Pancreas (tissue), 10 donors: Measurements from ENCODE around the gene TTC33. TPM values are rescaled to one million over a fixed set of nuclear protein-coding genes. Genes with fewer than 3 reads are reported as not detected.

ENCODE experiments used
- ATAC-seq, 4 donors: fragments of 200-7000 bp; cut with Tn5 transposase; one replicate each; pipeline versions ENCODE4 v1.8.0 to v1.9.1; 2020; ENCODE audit warnings: mild to moderate bottlenecking in 4 of 4, moderate library complexity in 4 of 4
- DNase-seq, 6 donors: peaks; one replicate each; pipeline ENCODE4 v3.0.0-alpha.2; 2020
- FAIRE-seq: peaks from 2 replicates; lab custom pipeline; 2012; peaks lifted over from hg19 to GRCh38; lab: Jason Lieb, UNC
- H3K27ac ChIP-seq, 4 donors: fragments of 200-600 bp; sonication (generic); 1 replicate in 3 of 4; 2 replicates in 1 of 4; pipeline versions ENCODE4 v1.5.0 to v1.8.0; 2020
- H3K27me3 ChIP-seq, 4 donors: fragments of 200-600 bp; one replicate each; pipeline ENCODE4 v1.8.0; 2021
- H3K36me3 ChIP-seq, 3 donors: fragments of 200-600 bp; sonication (generic) in 1 of 3; one replicate each; pipeline versions ENCODE4 v1.5.0 to v1.8.0; 2020 to 2021
- H3K4me1 ChIP-seq, 3 donors: fragments of 200-600 bp; one replicate each; pipeline ENCODE4 v1.8.0; 2021
- H3K4me3 ChIP-seq, 4 donors: fragments of 200-600 bp; sonication (generic) in 2 of 4; one replicate each; pipeline versions ENCODE4 v1.5.0 to v1.8.0; 2020 to 2021
- H3K9me3 ChIP-seq, 4 donors: fragments of 200-600 bp; one replicate each; pipeline ENCODE4 v1.8.0; 2021
- WGBS, 2 donors: extraction: QIAGEN DNeasy Blood & Tissue Kit; methylation state at CpG; one replicate each; pipeline ENCODE4 v1.1.7; 2013; 5-methylcytosine and 5-hydroxymethylcytosine counted together
- intact Hi-C, 3 donors: fragments of 100-400 bp; cut with DNase I; formaldehyde crosslinking; loops; one replicate each; pipeline versions ENCODE4 v1.11.1 to v1.14.2; 2022
- polyA plus RNA-seq, 2 donors: library from polyadenylated mRNA; stranded (reverse); fragments of 200-250 nt; gene quantifications; one replicate each; pipeline ENCODE4 v1.2.3, GENCODE V29; 2013
- total RNA-seq, 6 donors: library from RNA; stranded (reverse); fragmentation: NEBNext Ultra II Directional in 4 of 6; extraction: Animal tissue kit (Norgen Biotek cat#: 25700) in 4 of 6; gene quantifications; one replicate each; pipeline versions ENCODE4 v1.2.1 to v1.2.4, GENCODE V29; 2021 to 2023
- TF ChIP-seq, protein P1 (sequence below), 4 donors: fragments of 200-600 bp; sonication (generic) in 3 of 4; IDR thresholded peaks; one replicate each; pipeline versions ENCODE4 v1.5.0 to v1.8.0; 2021; ENCODE audit warnings: antibody characterized with exemption in 4 of 4
- donor health status: healthy with polysubstance abuse.
- donor health status: DM: no; HTN: no; CAD: no; lungs with moderate emphysema.
- donor health status: DM: no; HTN: no; CAD: no.
- donor health status: control.
- donor health status: control.
- donor health status: Bipolar disorder and iron deficiency.
- donor health status: DM: yes; HTN: yes; CAD: no.
- donor health status: DM: no; HTN: no; CAD: no.
- donor health status: DM: no; HTN: no; CAD: no.
- donor health status: DM: yes; HTN: yes; CAD: no.

TTC33 gene
- total and polyA plus RNA-seq, 8 donors, result 3.0 to 8.7 (median 5.5) TPM

- DNase-seq (no peak), ATAC-seq (no peak), FAIRE-seq (no peak)
- intact Hi-C loops, result no loop called here
- Histone ChIP-seq H3K36me3 (no peaks in the 10 kb centered on the region), H3K4me1 (no peaks in the 10 kb centered on the region), H3K4me3 (no peak overlapping the region), H3K27ac (no peak overlapping the region), H3K9me3 (no peaks in the 10 kb centered on the region), H3K27me3 (no peaks in the 10 kb centered on the region)
- TF ChIP-seq, protein P1, sequence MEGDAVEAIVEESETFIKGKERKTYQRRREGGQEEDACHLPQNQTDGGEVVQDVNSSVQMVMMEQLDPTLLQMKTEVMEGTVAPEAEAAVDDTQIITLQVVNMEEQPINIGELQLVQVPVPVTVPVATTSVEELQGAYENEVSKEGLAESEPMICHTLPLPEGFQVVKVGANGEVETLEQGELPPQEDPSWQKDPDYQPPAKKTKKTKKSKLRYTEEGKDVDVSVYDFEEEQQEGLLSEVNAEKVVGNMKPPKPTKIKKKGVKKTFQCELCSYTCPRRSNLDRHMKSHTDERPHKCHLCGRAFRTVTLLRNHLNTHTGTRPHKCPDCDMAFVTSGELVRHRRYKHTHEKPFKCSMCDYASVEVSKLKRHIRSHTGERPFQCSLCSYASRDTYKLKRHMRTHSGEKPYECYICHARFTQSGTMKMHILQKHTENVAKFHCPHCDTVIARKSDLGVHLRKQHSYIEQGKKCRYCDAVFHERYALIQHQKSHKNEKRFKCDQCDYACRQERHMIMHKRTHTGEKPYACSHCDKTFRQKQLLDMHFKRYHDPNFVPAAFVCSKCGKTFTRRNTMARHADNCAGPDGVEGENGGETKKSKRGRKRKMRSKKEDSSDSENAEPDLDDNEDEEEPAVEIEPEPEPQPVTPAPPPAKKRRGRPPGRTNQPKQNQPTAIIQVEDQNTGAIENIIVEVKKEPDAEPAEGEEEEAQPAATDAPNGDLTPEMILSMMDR (IDR thresholded peaks at IDR 0.05), result no peak
- WGBS, 2 donors, result 86 to 94% methylated on average over 4 of the region's 4 CpGs
These were observed 101.3 kb downstream of the TTC33 start for GRCh38 chr5:40654377-40654991.

DNA sequence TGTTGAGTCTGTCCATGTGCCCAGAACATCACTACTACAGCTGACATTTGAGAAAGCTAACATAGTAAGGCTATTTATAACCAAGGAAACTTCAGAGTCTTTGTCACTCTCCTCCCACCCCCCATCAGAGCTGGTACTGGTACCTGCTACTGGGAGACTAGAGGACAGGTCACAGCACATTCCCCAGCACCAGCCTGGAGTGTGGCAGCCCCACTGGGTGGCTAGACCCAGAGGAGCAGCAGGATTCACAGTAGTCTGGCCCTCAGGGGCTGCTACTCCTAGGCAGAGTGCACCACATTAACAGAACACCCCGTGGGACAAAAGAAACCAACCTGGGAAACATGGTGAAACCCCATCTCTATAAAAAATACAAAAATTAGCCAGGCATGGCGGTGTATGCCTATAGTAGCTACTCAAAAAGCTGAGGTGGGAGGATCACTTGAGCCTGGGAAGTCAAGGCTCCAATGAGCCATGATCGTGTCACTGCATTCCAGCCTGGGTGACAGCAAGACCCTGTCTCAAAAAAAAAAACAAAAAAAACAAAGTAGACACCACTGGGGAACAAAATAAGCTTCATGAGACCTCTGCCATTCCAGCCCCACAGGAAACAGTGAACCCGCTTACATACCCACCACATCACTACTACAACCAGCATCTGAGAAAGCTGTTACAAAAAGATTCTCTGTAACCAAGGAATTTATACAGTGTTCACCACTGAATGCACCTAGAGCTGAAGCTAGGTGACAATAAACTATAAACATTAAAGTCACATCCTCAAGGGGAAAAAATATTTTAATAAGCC is 102.3 kb downstream of the TTC33 start:
- TF ChIP-seq, protein P1 (IDR thresholded peaks at IDR 0.05), result no peak

DNA sequence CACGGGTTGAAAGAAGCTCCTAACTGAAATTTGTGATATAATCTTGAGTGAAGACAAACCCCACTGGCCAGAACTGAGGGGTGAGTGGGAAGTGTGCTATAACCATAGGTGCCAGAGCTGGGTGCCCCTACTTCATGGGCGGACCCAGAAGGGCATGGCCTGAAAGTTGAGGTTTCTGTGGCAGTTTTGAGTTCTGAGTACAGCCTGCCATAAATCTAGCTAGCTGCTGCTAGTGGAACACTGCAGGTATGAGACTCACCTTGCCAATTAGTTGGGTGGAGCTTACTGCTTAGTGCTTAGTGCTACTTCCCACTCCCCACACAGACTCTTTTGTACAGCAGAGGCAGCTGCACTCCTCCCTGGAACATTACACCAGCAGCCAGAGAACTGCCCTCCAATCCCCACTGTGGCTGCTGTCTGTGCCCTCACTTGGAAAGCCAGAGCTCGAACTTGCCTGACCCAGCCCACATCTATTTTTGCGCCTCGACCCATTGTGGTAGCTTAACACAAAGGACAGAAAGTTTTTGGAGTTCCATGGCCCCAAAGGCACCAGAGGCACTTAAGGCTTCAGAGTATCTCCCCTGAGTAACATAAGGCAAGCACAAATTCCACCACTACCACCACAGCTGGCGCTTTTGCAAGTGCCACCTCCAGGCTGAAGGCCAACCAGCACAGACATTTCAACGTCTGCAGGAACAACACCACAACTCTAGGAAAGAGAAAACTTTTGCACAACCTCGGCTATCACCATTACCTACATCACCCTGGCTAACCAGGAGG is 103.1 kb downstream of the TTC33 start:
- Histone ChIP-seq H3K9me3 (no peaks in the 10 kb centered on the region), H3K27ac (no peak overlapping the region), H3K36me3 (no peaks in the 10 kb centered on the region), H3K27me3 (no peaks in the 10 kb centered on the region), H3K4me3 (no peak overlapping the region), H3K4me1 (no peaks in the 10 kb centered on the region)
- TF ChIP-seq, protein P1 (IDR thresholded peaks at IDR 0.05), result no peak
- WGBS, 2 donors, result 80 to 86% methylated on average over 8 of the region's 8 CpGs
- no peak for DNase-seq
- no peak for ATAC-seq
- no peak for FAIRE-seq
- intact Hi-C loops, result no loop called here

More for the DNA sequence above, 102.3 kb downstream of the TTC33 start:
- H3K9me3 ChIP-seq, result no peaks in the 10 kb centered on the region
- ATAC-seq (no peak), FAIRE-seq (no peak), DNase-seq (no peak)
- 91 to 96% methylated on average over 4 of the region's 4 CpGs for WGBS, 2 donors
- intact Hi-C loops, result no loop called here
- H3K36me3 ChIP-seq, result no peaks in the 10 kb centered on the region
- H3K27me3 ChIP-seq, result no peaks in the 10 kb centered on the region
- no peaks in the 10 kb centered on the region for H3K4me1 ChIP-seq
- H3K27ac ChIP-seq, result no peak overlapping the region
- no peak overlapping the region for H3K4me3 ChIP-seq

GRCh38 chr5:40651201-40651600 is 104.6 kb downstream of the TTC33 start:
- Histone ChIP-seq H3K27ac (no peak overlapping the region), H3K27me3 (no peaks in the 10 kb centered on the region), H3K36me3 (no peaks in the 10 kb centered on the region), H3K4me1 (peaks cover 0 to 6% (median 6%) of the 10 kb centered on the region in 3 donors), H3K9me3 (no peaks in the 10 kb centered on the region), H3K4me3 (no peak overlapping the region)
- intact Hi-C loops, result no loop called here
- FAIRE-seq (no peak), DNase-seq (no peak), ATAC-seq (no peak)
- WGBS, 2 donors, result 94 to 96% methylated on average over 3 of the region's 3 CpGs
- TF ChIP-seq, protein P1 (IDR thresholded peaks at IDR 0.05), result no peak
